Measurements from ENCODE around the gene RPS6KB2.
A peak's percentile ranks its signal among the peaks of the same experiment; 100 is the strongest.

The RPS6KB2 gene

GRCh38 chr11:67437809-67438157 is 9.5 kb downstream of the RPS6KB2 start:
- peaks cover 97% of the 10 kb centered on the region for H3K4me1 ChIP-seq (ENCODE audit: insufficient read depth, low read length, severe bottlenecking)
- H3K27ac ChIP-seq (ENCODE audit: low read depth, low read length, poor library complexity, severe bottlenecking): peak overlapping the region; percentile 97
- TF ChIP-seq EZH2 (IDR thresholded peaks at IDR 0.05; ENCODE audit: borderline replicate concordance, low read length): no peak
- TF ChIP-seq, protein P1, sequence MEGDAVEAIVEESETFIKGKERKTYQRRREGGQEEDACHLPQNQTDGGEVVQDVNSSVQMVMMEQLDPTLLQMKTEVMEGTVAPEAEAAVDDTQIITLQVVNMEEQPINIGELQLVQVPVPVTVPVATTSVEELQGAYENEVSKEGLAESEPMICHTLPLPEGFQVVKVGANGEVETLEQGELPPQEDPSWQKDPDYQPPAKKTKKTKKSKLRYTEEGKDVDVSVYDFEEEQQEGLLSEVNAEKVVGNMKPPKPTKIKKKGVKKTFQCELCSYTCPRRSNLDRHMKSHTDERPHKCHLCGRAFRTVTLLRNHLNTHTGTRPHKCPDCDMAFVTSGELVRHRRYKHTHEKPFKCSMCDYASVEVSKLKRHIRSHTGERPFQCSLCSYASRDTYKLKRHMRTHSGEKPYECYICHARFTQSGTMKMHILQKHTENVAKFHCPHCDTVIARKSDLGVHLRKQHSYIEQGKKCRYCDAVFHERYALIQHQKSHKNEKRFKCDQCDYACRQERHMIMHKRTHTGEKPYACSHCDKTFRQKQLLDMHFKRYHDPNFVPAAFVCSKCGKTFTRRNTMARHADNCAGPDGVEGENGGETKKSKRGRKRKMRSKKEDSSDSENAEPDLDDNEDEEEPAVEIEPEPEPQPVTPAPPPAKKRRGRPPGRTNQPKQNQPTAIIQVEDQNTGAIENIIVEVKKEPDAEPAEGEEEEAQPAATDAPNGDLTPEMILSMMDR (IDR thresholded peaks at IDR 0.05; ENCODE audit: low read length): no peak
- no peaks in the 10 kb centered on the region for H3K27me3 ChIP-seq (ENCODE audit: insufficient read depth, low read length)
- H3K79me2 ChIP-seq (ENCODE audit: insufficient read depth, low read length): no peaks in the 10 kb centered on the region
- H3K4me2 ChIP-seq (ENCODE audit: low read length): peak overlapping the region; percentile 89
- peak overlapping the region; percentile 92 for H3K9ac ChIP-seq (ENCODE audit: low read length)
- no peaks in the 10 kb centered on the region for H3K9me3 ChIP-seq (ENCODE audit: low read length)
- peaks cover 7% of the 10 kb centered on the region; the same call in 1 of the 2 replicates for H3F3A ChIP-seq (ENCODE audit: insufficient read depth, low read length)
- H3K4me3 ChIP-seq (ENCODE audit: low read depth, low read length, poor library complexity, severe bottlenecking): peak overlapping the region; percentile 79
- peaks cover 37% of the 10 kb centered on the region for H3K36me3 ChIP-seq (ENCODE audit: insufficient read depth, low read length)
- H3K9me2 ChIP-seq (ENCODE audit: low read depth, low read length): no peaks in the 10 kb centered on the region
- H2AFZ ChIP-seq (ENCODE audit: low read length): no peak overlapping the region
- H4K20me1 ChIP-seq (ENCODE audit: insufficient read depth, low read length): no peaks in the 10 kb centered on the region

DNA sequence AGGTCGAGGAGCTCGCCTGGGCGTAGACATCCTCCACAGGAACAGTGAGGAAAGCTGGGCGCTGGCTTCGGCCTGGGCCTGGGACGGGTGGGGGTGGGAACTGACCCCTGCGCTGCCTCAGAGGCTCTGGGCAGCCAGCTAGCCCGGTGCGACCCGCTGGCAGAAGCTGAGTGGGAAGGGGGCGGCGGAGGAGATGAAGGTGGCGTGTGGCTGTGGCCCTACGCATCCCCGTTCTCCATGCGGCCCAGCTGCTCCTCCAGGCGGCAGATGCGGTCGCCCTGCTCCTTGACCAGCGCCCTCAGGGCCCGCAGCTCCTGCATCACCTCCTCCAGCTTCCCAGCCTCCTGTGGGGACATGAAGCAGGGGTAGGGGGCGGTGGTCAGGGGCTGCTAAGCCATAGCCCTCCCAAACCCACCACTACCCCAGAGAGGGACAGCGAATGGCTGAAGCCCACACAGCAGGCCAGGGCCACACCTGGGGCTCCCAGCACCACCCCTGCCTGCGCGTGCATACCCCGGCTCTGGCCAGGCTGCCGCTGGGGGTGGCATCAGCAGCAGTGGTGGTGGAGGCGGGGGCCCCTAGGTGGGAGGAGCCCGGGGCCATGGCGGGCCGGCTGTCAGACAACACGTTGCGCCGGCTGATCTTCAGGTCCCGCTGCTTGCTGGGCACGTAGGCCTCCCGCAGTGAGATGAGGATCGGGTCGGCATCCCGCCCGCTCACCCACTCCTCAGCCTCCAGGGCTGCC is 10.0 kb downstream of the RPS6KB2 start:
- Histone ChIP-seq H3K27ac (ENCODE audit: low read depth, low read length, poor library complexity, severe bottlenecking) (peak overlapping the region; percentile 97), H3K9me3 (ENCODE audit: low read length) (no peaks in the 10 kb centered on the region), H2AFZ (ENCODE audit: low read length) (no peak overlapping the region), H4K20me1 (ENCODE audit: insufficient read depth, low read length) (no peaks in the 10 kb centered on the region), H3K9me2 (ENCODE audit: low read depth, low read length) (no peaks in the 10 kb centered on the region), H3K4me1 (ENCODE audit: insufficient read depth, low read length, severe bottlenecking) (peaks cover 96% of the 10 kb centered on the region), H3K4me2 (ENCODE audit: low read length) (peak overlapping the region; percentile 89), H3K79me2 (ENCODE audit: insufficient read depth, low read length) (no peaks in the 10 kb centered on the region), H3F3A (ENCODE audit: insufficient read depth, low read length) (peaks cover 9% of the 10 kb centered on the region; the same call in 1 of the 2 replicates), H3K27me3 (ENCODE audit: insufficient read depth, low read length) (no peaks in the 10 kb centered on the region), H3K9ac (ENCODE audit: low read length) (peak overlapping the region; percentile 92), H3K4me3 (ENCODE audit: low read depth, low read length, poor library complexity, severe bottlenecking) (peak overlapping the region; percentile 79), H3K36me3 (ENCODE audit: insufficient read depth, low read length) (peaks cover 32% of the 10 kb centered on the region)
- TF ChIP-seq, protein P1 (IDR thresholded peaks at IDR 0.05; ENCODE audit: low read length): no peak
- no peak for TF ChIP-seq EZH2 (IDR thresholded peaks at IDR 0.05; ENCODE audit: borderline replicate concordance, low read length)

GRCh38 chr11:67439321-67440228 is 11.3 kb downstream of the RPS6KB2 start:
- H3K36me3 ChIP-seq (ENCODE audit: insufficient read depth, low read length): peaks cover 20% of the 10 kb centered on the region
- H3F3A ChIP-seq (ENCODE audit: insufficient read depth, low read length): peaks cover 9% of the 10 kb centered on the region; the same call in 1 of the 2 replicates
- H3K9me2 ChIP-seq (ENCODE audit: low read depth, low read length): no peaks in the 10 kb centered on the region
- TF ChIP-seq, protein P1 (IDR thresholded peaks at IDR 0.05; ENCODE audit: low read length): peak; percentile 40; the same call in 1 of the 2 replicates
- no peak for TF ChIP-seq EZH2 (IDR thresholded peaks at IDR 0.05; ENCODE audit: borderline replicate concordance, low read length)
- H3K9ac ChIP-seq (ENCODE audit: low read length): peak overlapping the region; percentile 92; the same call in 1 of the 2 replicates
- H3K4me1 ChIP-seq (ENCODE audit: insufficient read depth, low read length, severe bottlenecking): peaks cover 94% of the 10 kb centered on the region
- H3K9me3 ChIP-seq (ENCODE audit: low read length): no peaks in the 10 kb centered on the region
- peak overlapping the region; percentile 79 for H3K4me3 ChIP-seq (ENCODE audit: low read depth, low read length, poor library complexity, severe bottlenecking)
- H3K4me2 ChIP-seq (ENCODE audit: low read length): peak overlapping the region; percentile 89
- no peak overlapping the region for H2AFZ ChIP-seq (ENCODE audit: low read length)
- H4K20me1 ChIP-seq (ENCODE audit: insufficient read depth, low read length): no peaks in the 10 kb centered on the region
- H3K79me2 ChIP-seq (ENCODE audit: insufficient read depth, low read length): no peaks in the 10 kb centered on the region
- H3K27ac ChIP-seq (ENCODE audit: low read depth, low read length, poor library complexity, severe bottlenecking): peak overlapping the region; percentile 97
- H3K27me3 ChIP-seq (ENCODE audit: insufficient read depth, low read length): no peaks in the 10 kb centered on the region

Measured in OCI-LY1 (cell line).